Activated naive CD4-positive, alpha-beta T cell treated with Interleukin-2 at 50 U/mL for 16 hours (primary cell): ENCODE measurements around the gene BCKDHB.
"Not testable (repeated sequence)": the region's sequence is repeated elsewhere in the genome, so short reads cannot be mapped to it uniquely, and the experiment has no call there.

ENCODE experiments used
- DNase-seq: peaks from one replicate; pipeline ENCODE4 v3.0.0-alpha.2; 2020

BCKDHB gene

DNA sequence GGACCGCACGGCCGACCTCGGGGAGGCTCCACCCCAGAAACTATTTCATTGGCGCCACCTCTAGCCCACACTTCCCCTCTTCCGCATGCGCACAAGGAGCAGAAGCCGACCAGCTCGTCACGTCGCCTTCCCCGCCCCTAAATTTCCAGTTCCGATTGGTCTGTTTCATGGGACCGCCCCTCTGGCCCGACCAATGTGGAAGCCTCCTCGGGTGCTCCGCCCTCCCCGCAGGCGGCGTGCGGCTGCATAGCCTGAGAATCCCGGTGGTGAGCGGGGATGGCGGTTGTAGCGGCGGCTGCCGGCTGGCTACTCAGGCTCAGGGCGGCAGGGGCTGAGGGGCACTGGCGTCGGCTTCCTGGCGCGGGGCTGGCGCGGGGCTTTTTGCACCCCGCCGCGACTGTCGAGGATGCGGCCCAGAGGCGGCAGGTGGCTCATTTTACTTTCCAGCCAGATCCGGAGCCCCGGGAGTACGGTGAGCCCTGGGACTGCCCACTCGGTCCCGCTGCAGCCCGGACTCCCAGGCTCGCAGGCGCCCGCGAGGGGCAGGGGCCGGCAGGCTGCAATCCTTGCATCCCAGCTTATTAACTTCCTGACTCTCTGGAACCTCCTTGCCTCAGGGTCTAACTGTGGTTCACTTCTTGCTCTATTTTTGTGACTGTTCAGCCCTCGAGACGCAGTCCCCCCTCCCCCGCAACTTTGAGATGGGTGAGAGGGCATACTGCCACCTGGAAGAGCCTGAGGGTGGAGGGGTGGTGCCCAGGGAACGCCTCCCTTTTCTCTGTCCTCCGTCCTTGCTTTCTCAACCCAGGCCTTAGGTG is at the start of gene BCKDHB:
TSS of gene BCKDHB (plus strand) at position 254 of the 818 bp plus-strand sequence. CDS start at position 277, 23 bp downstream.
- peak; percentile 98 for DNase-seq

DNA sequence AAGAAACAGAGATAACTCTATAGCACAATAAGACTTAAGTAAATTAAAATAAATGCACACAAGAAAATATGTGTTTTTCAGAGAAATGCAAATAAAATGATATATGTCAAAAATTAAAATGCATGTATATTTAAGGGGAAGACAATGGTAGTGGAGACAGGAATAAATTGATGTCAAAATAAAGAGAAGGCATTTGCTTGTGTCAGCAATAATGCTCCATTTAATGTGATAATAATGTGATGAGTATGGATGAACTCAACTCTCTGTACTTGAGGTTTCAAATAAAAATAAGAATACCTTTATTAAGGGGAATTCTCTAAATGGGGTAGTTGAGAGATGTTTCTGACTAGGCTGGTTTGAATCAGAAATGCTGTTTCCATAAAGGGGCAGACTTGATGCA is 45.7 kb upstream of the BCKDHB start:
- DNase-seq = no peak

DNA sequence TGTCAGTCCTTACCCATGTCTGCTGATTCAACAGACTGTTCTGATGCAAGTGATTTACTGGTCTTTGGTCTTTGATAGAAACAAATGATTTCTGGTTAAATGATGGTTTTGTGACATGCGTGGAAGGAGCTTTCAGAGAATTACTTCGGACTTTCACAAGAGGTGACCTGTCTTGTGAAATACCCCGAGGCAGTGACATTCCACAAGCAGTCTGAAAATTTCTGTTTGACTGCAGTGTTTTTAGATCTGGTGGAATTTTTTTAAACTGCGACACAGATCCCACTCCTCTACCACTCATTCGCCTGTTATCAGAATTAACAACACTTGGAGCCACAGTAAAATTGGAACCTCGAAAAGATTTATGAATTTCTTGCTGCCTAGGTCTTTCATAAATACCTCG is 38.3 kb upstream of the BCKDHB start:
- DNase-seq = not testable (repeated sequence)

DNA sequence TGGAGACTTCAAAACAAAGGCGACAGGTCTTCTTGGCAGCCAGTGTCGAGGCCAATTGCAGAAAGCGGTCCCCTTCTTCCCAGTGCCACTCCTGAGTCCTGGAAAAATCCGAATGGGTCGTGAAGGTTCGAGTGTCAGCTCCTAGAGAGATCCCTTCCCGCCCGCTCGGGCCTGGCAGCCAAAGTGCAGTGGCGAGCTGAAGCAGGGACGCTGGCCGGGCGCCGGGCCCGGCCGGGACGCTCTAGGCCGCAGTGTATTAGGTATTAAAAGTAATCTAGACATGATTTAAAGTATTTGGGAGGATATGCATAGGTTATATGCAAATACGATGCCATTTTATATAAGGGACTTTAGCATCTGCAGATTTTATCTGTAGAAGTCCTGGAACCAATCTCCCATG is 36.0 kb upstream of the BCKDHB start:
- not testable (repeated sequence) for DNase-seq

GRCh38 chr6:80077067-80077466 is 29.4 kb upstream of the BCKDHB start:
- no peak for DNase-seq

- DNase-seq = no peak
Observed at GRCh38 chr6:80088637-80089036, 17.8 kb upstream of the BCKDHB start.

DNA sequence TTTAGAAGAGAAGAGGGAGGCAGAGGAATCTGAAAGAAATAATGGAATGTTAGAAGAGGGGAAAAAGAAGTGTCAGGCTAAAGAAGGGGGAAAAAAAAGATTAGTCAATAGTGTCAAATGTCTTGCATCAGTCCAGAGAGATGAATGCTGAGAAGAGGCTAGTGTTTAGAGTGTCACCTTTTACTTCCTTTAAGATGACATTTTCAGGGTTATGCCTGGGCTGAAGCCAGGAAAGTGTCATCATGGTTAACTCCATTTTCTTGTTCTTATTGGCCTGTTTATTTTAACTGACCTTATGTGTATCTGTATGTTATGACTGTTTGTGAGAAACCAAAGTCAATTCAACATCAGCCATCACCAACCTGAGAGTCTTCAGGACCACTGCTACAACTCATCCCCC is 15.0 kb upstream of the BCKDHB start:
- no peak for DNase-seq

- DNase-seq = peak; percentile 3
Observed at GRCh38 chr6:80094017-80094416, 12.5 kb upstream of the BCKDHB start.

- no peak for DNase-seq
Observed at GRCh38 chr6:80095600-80095999, 10.9 kb upstream of the BCKDHB start.

- DNase-seq = no peak
Observed at GRCh38 chr6:80098392-80098791, 8.1 kb upstream of the BCKDHB start.

- DNase-seq = no peak
Observed at GRCh38 chr6:80104520-80104919, 2.0 kb upstream of the BCKDHB start.

GRCh38 chr6:80105972-80106417 is 476 bp upstream of the BCKDHB start:
- no peak for DNase-seq

DNA sequence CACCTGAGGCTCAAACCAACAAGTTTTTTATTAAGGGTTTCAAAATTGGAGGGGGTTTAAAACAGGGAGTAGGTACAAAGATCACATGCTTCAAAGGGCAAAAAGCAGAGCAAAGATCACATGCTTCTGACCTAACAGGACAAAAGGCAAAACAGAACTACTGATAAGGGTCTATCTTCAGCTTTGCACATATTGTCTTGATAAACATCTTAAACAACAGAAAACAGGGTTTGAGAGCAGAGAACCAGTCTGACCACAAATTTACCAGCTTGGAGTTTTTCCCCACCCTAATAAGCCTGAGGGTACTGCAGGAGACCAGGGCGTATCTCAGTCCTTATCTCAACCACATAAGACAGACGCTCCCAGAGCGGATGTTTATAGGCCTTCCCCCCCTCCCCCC is 16.1 kb downstream of the BCKDHB start:
- not testable (repeated sequence) for DNase-seq

GRCh38 chr6:80126657-80127345 is 20.3 kb downstream of the BCKDHB start:
- DNase-seq = no peak

DNA sequence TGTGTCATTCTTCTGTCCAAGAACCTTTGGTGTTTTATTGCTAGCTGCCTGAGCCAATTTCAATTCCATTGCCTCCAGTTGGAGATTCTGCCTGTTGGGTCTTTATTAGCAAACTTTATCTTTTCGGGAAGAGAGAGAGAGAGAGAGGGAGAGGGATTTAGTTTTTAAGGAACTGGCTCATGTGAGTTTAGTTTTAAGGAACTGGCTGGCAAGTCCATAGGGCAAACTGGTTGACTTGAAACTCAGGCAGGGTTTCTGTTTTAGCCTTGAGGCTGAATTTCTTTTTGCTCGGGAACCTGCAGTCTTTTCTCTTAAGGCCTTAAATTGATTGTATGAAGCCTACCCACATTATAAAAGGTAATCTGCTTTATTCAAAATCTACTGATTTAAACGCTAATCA is 23.0 kb downstream of the BCKDHB start:
- DNase-seq = no peak

- DNase-seq = peak; percentile 9
Observed at GRCh38 chr6:80133020-80133419, 26.5 kb downstream of the BCKDHB start.

- DNase-seq = no peak
Observed at GRCh38 chr6:80134065-80134464, 27.6 kb downstream of the BCKDHB start.

GRCh38 chr6:80142586-80142985 is 36.1 kb downstream of the BCKDHB start:
- no peak for DNase-seq

DNA sequence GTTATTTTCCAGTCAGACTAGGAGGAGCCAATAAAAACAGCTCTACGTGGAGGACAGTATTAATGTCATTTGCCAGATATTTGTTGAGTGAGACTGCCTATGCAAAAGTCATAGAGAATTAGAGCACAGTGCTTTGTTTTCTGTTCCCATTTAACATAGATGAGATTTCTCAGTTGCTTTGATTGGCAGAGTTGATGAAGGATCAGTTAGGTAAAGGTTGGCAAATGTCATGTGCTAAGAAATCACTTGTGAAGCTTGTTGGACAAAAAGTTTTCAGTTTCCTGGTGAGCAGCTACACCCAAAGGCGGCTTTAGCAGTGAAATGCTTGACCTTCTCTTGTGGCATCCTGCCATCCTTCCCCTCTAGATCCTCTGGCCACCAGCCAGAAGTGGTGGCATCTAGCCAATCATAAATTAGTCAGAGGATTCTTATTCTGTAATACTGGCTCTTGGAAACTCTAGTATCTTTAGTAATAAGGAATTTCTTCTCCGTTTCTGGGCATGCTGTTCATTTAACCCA is 37.0 kb downstream of the BCKDHB start:
- DNase-seq = no peak

DNA sequence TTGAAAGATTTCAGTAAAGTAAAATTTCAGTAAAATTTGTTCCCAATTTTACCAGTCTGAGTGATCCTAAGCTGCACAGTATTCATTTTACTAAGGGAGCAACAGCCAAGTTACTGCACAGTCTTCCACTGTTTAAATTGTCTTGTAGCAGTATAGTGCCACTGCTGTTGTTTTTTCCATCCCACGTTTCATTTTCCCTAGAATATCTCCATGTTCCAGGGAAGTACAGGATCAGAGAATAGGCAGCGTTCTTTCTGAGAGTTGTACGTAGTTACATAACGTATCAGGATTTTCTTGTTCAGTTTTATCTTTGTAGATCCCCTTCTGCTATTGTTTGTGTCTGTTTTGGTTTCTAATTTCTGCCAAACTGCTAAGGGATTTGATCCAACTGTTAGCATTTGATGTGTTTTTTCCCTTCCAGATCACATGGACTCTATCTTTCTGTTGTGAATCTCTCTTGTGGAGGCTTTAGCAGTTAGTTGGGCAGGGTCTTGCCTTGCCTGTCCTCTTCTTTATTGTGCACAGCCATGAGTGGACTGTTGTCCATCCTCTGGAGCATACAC is 38.4 kb downstream of the BCKDHB start:
- DNase-seq = no peak

DNA sequence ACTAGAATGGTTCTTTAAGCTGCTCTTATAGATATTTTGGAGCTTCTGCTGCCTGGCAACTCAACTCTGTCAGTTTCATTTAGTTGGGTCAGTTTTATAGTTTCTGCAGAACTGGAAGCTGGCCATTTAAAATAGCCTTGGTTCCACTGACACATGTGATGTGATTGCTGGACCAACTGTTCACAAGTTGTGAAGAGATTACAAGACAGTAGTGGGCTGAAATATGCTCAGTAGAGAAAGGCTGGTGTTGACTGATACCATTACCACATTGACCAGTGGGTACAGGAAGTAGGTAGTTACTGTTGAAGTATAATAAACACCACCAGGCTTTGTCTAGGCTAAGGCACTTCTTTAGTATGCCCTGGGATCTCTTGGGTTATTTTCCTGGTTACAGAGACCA is 39.0 kb downstream of the BCKDHB start:
- no peak for DNase-seq

GRCh38 chr6:80145921-80146320 is 39.5 kb downstream of the BCKDHB start:
- DNase-seq = no peak

DNA sequence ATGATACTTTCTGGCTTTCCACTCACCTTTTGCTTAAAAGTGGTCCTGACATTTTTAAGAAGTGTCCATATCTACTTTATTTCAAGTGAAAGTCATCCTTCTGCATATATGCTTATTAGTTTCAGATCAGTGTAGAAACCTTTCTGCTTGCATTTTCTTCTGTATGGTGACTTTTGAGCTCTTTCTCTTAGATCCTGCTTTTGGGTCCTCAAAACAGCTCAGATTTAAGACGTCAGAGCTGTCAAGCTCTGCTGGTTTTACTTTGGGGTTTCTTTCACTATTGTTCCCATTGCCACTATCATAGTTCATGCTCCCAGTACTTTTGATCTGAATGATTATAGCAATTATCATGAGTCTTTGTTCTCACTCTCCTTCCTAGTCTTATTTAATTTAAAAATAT is 41.7 kb downstream of the BCKDHB start:
- no peak for DNase-seq

DNA sequence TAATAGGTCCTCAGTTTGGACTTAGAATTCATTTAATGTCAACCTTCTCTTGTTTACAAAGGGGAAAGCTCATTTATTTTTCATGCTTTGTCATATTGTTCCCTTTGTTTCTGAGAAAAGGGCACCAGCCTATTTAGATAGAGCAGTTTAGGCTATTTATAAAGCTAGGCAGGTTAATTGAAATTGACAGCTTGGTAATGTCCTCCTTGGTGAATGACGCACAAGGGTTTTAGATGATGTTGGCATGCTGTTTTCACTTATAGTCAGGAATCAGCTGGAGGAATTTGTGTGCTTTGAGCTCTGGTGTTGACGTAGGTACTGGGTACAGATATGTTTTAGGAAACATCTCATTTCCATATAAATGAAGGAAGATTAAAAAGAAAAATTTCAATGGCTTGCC is 45.2 kb downstream of the BCKDHB start:
- no peak for DNase-seq
